Fibroblast of skin of right biceps (primary cell): ENCODE results near the gene SLC16A3.
"Not testable (repeated sequence)": the region's sequence is repeated elsewhere in the genome, so short reads cannot be mapped to it uniquely, and the experiment has no call there.

Source experiments
- DNase-seq: peaks from one replicate; pipeline ENCODE4 v3.0.0-alpha.2; 2013

The SLC16A3 gene

DNA sequence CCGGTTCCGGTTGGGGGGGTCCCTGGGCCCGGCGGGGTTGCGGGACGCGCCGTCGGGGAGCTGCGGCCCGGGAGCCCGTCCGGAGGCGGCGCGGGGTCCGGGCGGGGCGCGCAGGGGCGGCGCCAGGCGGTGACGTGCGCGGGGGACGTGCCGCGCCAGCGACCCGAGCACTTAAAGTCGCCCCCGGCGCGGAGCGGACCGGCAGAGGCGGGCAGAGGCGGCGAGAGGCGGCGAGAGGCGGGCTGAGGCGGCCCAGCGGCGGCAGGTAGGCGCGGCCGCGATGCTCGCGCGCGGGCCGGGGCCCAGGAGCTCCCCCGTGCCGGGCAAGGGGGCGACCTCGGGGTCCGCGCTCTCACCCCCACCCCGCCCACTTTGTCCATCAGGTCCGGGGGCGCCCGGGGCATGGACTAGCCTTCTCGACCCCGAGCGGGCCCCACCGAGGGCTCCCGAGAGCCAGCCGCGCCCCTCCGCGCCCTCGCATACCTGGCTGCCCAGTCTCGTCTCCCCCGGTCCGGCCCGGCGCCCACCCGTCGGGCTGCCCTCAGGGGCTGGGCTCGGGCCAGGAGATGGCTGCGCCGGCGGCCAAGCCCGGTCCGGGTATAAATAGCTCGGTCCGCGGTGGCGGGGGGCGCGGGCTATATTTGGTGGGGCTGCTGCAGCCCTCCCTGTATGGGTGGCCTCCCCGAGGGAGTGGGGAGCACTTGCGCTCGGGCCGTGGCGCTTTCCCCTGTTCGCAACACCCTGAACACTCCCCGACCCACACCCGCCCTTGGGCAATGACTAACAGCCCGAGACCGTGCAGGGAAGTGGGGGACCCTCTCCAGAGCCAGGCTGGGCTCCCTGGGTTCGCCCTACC is at the start of gene SLC16A3:
TSS of gene SLC16A3 (plus strand) at position 201 of the 856 bp plus-strand sequence. CDS start 6,967 bp downstream, outside the sequence.
- peak; percentile 83 for DNase-seq

DNA sequence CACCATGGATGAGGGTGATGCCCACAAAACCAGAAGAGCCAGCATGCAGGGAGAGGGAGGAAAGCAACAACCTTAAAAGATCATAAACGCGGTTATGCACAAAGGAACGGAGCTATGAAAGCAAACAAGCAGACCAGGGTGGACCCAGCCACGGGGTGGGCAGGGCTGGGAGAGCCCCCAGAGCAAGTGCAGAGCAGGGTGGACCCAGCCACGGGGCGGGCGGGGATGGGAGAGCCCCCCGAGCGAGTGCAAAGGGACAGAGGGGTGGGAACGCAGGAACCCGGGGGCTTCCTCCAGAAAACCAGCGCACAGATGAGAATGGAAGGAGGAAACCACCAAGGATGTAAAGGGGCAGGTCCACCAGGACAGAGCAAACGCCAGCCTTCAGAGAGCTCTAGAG is 49.4 kb upstream of the SLC16A3 start:
- DNase-seq, result no peak

DNA sequence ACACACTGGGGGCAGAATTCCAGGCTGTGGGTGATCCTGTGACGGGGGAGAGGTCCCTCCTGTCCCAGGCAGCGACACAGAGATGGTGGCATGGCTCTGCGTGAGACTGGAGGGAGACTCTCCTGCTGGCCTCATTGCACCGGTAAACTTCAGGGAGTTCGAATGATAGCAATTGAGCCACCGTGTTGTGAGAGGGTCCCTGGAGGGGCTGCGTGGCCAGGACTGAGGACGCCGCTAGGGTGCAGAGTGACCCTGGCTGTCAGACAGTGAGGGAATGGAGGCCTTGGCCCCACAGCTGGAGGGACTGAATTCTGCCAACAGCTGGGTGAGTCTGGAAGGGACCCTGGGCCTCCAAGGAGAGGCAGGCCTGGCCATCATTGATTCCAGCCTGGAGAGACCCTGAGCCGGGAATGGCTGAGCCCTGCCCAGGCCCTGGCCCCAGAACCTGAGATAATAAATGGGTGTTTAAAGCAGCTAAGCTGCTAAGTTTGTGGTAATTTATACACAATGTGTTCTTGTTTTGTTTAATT is 48.8 kb upstream of the SLC16A3 start:
- no peak for DNase-seq

DNA sequence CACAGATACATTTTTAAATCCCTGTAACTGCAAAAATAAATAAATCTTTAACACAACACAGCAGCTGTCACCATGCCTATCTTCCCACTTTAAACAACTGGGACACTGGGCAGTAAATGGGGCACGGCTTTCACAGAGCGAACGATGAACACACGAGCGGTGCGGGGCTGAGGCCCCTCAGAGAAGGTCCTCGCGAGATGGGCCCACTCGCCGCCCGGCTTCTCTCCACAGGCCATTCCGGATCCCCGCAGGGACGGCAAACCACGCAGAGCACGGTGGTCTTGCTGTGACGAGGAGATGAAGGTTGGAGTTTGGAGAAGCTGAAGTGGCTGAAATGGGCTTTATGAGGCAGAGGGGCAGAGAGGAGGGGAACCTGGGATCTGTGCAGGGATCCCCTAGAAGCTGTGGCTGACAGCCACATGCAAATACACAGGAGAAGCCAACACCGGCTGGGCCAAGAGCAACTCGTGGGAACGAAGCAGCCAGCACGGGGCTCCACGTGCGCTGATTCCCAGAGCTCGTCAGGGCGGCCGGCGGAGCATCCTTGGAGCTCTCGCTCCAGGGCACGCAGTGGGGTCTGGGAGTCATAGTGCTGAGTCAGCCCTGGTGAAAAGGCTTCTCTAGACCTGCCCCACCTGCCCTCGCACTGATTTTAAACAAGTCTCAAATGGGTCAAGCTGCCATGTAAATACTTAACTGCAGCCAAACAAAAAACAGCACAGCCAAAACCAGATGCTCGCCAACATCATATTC is 47.9 kb upstream of the SLC16A3 start:
- no peak for DNase-seq

DNA sequence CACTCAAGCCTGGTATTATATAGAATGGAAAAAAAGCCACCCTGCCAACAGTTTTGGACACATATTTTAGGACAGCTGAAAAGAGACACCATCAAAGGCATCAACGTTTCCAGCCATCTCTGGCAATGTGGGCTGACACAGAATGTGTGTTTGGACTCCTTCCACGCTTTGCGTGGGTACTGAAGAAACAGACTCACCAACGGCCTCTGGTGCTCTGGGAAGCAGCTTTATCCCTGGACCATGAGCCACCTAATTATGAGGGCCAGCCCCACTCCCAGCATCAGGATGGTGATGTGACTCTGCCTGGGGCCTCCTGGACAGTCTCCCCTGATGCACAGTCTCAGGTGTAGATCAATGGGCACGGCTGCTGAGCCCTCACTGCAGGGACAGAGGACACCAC is 44.1 kb upstream of the SLC16A3 start:
- DNase-seq, result no peak

DNA sequence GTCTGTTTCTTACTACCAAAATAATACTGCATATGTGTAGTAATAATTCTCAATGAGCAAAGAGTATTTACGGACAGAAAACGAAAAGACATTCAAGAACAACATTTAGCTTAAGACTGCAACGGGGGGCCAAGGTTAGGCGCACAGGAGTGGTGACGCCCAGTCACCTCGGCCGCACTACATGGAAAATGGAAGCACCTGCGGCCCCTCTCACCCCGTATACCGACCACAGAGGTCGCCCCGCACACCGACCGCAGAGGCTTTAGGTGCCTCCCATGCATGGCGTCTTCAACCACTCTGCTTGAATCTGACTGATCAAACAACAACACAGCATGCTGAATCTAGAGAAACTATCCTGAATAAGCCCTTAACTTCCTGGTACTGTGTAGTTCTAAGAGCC is 42.6 kb upstream of the SLC16A3 start:
- DNase-seq, result no peak

DNA sequence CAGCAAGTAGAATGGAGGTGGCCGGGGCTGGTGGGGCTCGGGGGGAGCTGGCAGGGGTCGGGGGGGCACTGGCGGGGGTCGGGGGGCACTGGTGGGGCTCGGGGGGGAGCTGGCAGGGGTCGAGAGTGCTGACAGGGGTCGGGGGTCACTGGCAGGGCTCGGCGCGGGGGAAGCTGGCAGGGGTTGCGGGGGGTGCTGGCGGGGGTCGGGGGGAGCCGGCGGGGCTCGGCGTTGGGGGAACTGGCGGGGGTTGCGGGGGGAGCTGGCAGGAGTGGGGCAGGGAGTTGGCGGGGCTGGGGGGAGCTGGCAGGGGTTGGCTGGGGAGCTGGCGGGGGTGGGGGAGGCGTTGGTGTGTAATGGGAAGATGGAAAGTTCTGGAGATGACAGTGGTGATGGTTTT is 41.3 kb upstream of the SLC16A3 start:
- DNase-seq, result no peak

DNA sequence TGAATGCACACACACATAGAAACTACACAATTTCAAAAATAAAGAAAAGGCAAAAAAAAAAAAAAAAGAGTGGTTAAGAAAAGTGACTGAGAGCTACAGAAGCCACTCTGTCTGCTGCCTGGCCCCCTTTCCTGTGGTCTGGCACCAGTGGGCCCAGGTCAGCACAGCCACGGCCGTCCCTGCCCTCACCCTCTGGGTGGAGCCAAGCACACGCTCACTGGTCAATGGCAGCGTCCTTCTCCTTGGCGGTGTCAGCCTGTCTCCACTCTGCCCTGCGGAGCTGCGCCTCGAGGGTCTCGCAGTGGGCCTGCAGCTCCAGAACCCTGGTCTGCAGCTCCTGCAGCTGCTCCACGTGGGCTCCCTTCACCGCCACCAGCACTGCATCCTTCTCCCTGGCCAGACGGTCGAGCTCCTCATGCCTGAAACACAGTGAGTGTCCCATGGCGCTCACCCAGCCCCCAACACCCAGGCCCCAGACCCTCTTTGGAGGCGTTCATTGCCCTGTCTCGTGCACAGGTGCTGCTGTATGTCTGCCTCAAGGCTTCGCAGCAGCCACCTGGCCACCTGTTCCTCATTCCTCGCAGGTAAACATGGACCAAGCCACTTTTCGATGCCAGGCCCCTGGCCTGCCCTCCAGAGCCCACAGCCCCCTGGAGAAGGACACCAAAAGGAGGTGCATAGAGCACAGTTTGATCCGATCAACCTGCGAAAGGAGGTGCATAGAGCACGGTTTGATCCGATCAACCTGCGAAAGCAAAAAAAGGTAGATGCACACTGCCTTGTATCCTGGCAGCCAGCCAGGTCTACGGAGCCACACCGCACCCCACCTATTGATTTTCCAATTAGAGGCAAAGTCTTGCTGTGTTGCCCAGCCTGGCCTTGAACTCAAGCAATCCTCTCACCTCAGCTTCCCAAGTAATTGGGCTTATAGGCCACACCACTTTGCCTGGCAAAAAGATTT is 40.6 kb upstream of the SLC16A3 start:
- no peak for DNase-seq

DNA sequence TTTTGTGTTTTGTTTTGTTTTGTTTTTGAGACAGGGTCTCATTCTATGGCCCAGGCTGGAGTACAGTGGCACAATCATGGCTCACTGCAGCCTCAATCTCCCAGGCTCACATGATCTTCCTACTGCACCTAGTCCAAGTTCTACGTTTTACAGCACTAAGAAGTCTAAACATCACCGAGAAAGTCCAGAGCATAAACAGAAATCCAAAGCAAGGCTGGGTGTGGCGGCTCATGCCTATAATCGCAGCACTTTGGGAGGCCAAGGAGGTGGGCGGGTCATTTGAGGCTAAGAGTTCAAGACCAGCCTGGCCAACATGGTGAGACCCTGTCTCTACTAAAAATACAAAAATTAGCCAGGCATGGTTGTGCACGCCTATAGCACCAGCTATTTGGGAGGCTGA is 35.8 kb upstream of the SLC16A3 start:
- DNase-seq, result not testable (repeated sequence)

DNA sequence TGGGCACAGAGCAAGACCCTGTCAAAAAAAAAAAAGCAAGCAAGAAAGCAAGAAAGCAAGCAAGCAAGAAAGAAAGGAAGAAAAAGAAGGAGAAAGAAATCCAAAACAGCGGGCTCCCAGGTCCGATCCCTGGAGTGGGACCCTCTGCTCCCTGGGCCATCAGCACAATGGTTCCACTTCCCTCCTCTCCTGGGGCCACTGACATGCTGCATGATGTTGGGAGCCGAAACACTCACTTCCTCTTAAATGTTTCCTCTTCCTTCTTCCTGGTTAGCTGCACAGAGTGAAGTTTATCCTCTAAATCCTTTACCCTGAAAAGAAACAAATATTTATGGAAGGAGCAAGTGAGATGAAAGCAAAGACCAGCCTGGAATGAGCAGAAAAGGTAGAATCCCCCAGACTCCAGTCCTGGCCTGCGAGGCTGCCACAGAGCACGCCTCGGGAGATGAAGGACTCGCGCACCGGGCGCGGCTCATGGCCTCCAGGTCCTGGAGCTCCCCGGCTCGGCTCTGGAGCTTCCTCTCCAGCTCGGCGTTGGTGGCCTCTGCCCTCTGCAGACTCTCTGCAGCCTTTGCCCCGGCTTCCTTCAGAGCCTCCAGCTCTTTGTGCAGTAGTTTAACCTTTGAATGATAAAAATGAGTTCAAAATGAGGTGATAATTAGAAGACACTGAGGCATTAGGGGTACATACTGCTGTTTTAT is 35.2 kb upstream of the SLC16A3 start:
- DNase-seq, result no peak

DNA sequence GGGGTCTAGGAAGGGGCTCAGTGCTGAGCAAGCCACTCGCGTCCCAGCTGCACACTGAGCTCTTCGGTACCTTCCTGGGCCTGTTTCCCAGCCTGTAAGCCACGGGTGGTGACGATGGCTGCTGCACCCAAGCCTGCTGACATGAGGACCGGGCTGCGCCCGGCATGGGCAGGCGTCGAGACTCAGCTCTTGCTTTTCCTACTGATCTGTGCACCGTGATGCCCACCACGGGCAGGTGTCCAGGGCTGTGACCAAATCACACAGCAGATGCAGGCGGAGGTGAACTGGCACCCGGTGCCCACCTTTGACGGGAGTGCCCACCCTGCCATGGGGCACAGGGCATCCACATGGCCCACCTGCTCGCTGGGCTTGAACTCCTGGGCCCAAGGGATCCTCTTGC is 34.1 kb upstream of the SLC16A3 start:
- no peak for DNase-seq

DNA sequence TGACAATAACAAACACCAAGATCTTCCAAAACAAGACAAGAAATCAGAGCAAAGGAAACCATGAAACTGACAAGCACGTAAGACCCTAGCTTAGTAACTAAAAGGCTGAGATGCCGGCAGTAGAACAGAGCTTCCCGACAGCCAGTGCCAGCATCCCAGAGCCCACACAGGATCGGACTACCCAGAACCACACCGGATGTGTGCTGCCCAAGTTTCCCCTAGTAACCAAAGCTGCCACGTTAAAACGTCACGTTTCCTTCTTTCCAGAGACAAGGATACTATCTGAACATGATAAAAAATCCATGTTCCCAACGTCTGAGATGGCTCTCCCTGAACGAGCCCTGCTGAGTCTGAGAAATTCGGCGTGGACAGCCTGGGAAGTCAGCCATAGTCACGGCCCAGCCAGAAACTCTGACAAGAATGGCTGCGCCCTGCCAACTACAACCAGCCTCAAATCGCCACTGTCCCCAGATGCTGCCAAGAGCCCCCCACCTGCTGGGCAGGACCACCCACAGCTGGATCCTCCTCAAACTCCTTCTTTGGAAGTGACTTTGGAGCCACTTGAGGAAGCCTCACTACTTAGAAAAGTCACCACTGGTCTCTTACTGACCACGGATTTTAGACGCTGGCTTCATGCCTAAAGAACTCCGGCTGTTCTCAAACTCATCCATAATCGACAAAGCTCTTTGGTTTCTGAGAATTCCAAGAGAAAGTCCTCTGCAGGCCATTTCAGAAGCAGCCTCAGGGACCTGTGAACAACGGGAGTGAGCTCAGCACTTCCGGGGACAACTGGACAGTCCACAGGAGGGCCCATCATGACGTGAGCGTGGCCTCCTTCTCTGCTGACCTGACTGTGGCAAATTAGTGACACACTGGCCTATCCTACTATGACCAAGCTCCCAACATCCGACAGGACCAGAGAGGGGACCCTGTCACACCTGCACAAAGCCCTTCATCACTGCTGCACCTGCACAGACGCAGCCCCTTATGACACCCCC is 32.9 kb upstream of the SLC16A3 start:
- DNase-seq, result no peak

DNA sequence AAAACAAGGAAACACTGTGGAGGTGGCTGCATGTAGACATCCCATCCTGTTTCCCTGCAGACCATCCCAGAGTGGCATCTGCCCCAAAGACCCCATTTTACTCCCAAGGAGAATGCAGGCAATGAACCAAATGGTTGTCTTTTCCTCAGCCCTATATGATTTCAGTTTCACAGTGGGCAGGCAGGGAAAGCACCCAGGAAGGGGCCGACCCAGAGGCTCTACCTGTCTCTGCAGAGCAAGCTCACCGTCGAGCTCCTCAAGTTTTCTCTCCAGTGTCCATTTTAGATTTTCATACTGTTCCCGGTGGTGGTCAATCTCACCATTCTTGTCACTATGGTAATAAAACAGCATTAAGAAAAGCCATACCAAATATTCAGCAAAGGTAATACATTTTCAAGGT is 30.8 kb upstream of the SLC16A3 start:
- no peak for DNase-seq

DNA sequence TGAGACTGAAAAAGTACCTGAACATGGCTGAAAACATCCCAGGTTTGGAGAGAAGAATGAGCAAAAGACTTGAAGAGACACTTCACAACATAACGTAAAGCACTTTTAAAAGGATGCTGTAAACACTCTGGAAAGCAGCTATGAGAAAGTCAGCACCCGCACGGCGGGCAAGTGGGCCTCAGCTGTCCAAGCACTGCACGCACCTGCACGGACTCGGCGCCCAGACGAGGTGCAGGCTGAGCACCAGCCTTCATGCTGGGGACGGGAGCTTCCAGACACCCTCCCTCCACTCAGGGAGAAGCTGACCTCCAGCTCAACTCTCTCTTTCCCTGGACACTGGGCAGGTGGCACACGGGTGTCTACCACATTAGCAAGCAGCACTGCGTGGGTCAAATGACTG is 29.3 kb upstream of the SLC16A3 start:
- no peak for DNase-seq

DNA sequence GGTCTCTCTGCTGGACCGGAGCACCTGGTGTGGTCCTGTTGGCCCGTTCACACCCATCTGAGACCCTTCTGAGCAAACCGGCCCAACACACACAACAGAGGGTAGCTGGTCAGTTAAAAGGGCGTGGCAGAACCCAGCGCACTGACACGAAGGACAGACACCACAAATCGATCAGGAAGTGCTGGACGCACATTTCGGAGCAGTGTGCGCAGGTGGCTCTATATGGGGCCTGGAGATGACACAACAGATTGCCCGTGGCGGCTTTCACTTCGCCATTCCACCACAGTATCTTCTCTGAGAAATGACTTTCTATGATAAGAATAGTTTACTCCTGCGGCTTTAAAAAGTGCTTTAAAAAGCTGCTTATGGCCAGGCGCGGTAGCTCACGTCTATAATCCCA is 28.7 kb upstream of the SLC16A3 start:
- DNase-seq, result no peak

DNA sequence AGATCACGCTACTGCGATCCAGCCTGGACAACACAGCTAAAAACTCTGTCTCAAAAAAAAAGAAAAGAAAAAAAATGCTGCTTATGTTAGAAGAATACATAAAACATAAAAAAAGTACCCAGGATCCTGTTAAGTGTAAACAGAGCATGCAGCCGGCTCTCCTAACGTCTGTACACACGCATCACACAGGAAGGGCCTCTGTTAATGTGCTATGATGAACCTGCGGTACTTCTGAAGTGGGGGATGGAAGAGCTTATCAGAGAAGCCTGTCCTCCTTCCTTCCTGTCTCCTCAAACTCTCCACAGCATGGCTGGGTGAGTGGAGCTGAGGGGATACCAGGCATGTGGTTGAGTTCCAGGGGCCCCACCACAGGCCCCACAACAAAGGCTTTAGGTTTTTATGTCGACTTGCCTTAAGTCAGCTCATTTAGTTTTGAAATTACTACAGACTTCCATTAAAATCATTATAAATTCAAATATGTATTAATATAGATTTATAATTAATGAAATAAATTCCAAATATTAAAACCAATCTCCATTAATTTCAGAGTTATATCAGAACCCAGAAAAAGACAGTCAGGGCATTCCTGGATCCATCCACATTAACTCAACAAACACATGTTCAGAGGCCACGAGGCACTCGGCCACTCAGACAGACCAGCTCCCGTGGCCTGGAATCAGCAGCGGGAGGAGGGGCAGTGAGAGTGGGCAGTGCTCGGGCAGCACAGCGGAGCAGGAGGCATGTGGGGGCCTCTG is 27.9 kb upstream of the SLC16A3 start:
- no peak for DNase-seq

DNA sequence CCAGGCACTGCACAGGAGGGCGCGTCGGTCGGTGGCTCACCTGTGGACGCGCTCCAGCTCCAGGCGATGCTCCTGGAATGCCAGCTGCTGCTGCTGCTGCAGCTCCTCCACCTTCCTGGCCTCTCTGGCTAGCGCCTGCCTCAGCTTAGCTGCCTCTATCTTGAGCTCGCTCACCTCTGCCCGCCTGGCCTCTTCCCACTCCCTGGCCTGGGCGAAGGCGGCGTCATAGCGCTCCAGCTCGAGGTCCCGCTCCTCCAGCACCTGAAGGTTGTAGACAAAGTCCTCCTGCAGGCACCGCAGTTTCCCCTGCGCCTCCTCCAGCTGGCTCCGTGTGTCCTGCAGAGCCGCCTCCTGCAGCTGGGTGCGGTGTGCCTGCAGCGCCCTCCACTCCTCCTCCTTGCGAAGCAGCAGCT is 27.3 kb upstream of the SLC16A3 start:
- no peak for DNase-seq

DNA sequence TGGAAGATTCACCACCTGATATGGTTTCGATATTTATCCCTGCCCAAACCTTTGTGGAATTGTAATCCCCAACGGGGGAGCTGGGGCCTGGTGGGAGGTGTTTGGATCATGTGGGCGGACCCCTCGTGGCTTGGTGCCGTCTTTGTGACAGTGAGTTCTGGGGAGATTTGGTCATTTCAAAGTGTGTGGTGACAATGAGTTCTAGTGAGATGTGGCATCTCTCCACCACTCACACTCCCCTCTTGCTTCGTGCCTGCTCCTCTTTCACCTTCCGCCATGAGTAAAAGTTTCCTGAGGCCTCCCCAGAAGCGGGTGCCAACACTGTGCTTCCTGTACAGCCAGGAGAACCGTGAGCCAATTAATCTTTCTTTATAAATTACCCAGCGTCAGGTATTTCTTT is 25.9 kb upstream of the SLC16A3 start:
- no peak for DNase-seq

DNA sequence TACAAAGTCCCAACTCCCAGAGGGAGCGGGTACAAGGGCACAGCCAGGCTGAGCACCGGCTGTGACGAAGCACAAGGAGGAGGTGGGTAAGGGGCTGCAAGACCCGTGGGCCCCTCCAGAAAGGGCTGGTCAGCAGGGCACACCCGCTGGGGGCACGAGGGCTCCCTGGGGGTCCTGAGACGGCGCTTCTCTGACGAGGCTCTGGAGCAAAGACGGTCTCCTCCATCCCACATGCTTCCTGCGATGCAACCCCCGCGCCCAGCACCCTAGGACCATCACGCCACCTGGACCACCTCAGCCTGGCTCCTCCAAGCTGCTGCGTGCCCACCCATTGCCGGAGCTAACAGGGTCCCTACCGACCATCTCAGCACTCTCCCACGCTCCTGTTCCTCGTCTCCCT is 24.9 kb upstream of the SLC16A3 start:
- DNase-seq, result no peak
